GM21619 (cell line): Measurements from ENCODE around the gene TEKT3.

ENCODE experiments used
- ATAC-seq: cut with Tn5 transposase; IDR thresholded peaks from one replicate; pipeline ENCODE4 v1.9.1; 2021; ENCODE audit not compliant: unreplicated experiment

The TEKT3 gene

DNA sequence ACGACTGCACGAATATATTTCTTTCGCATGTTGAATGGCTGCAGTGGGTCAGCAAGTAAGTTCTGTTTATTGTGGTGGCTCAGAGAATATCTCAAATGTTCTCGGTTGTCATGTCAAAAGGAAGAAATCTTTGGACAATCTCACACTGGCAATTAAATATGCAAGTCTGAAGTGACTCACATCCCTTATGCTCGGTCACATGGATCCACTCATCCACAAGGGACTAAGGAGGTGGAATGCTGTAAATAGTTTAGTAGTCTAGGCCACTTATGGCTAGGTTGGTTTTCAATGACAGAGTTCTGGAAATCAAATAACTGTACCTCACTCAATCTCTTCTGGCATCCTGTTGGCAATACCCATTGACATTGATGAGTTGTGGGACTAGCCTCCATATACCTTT lies 43.2 kb downstream of the TEKT3 start:
- no peak for ATAC-seq

DNA sequence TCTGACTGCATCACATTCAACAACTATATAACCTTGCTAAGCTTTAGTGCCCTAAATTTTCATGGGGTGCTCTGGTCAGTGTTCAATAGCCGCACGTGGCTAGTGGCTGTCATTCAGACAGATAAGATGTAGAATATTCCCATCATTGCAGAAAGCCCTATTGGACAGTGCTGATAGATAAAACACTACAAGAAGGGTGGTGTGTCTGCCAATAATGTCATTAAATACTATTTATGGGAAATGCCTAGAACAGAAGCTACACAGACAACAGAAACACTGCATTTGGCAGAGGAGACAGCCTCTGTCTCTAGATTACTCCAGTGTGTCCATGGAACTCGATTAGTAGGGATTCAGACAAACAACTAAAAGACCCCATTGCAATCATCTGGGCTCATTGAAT lies 47.8 kb downstream of the TEKT3 start:
- no peak for ATAC-seq

DNA sequence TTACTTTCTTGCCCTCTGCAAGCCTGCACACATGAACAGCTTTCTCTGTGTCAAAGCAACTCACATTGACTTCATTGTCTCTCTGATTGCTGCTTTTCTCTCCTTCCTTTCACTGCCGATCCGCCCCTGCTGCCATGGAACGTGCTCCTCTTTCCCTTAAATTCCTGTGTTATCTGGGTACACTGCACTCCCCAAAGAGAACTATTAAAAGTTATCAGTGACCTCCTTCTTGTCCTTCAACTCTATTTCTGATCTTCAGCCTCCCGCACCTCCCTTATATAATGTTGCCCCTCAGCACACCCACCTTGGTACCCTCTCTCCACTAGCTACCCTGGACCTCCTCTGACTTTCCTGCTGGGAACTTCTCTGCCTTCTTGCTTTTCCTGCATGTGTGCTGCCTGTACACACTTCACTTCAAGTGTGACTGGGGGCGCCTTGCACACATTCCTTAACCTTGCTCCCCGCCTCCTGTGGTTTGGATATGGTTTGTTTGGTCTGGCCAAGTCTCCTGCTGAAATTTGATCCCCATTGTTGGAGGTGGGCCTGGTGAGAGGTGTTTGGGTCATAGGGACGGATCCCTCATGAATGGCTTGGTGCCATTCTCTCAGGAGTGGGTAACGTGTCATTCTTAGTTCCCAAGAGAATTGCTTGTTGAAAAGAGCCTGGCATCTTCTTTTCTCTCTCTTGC lies 49.6 kb downstream of the TEKT3 start:
- no peak for ATAC-seq

DNA sequence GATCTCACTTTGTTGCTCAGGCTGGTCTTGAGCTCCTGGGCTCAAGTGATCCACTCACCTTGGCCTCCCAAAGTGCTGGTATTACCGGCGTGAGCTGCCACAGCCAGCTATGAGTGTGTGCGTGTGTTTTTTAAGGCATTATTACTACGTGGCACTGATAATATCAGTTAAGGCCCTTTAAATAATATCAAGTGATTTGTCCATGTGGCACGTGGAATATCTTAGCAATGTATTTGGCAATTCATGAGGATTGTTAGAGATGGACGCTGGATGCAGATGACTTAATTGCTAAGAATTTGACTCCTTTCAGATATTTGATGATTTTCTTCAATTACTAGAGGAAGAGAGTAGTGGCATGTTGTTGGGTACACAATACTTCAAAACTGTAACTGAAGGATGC lies 50.8 kb downstream of the TEKT3 start:
- ATAC-seq = no peak

DNA sequence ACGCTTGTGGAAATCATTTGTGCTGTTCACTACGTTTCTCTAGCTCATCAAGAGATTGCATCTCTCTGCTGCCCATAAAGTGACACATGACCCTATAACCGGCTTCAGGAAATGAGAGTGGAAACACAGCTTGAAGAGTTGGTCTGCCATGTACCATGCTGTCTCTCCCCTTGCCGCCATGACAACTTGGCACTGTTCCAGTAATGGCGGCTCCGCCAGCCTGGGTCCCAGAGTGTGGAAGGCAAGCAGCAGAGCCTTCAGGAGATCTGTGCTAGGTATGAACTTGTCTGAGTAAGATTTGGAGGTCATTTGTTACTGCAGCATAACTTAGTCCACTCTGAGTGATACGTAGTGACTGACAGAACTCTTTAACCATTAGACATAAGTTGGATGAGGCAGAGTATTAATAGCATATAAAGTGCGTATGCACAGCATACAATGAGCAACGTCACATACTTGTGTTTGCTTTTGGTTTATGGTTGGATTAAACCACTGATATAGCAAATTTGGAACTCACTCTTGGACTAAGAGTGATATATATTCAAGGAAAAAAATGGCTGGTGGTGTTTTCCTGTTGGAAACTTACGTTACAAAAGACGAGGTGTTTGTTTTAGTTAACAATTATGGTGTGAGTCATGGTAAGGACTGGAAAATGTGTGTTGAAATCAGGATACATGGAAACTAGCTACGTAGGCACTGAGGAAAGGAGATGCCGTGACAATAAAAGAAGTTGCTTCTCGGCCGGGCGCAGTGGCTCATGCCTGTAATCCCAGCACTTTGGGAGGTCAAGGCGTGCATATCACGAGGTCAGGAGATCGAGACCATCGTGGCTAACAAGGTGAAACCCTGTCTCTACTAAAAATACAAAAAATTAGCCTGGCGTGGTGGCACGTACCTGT lies 51.9 kb downstream of the TEKT3 start:
- no peak for ATAC-seq

DNA sequence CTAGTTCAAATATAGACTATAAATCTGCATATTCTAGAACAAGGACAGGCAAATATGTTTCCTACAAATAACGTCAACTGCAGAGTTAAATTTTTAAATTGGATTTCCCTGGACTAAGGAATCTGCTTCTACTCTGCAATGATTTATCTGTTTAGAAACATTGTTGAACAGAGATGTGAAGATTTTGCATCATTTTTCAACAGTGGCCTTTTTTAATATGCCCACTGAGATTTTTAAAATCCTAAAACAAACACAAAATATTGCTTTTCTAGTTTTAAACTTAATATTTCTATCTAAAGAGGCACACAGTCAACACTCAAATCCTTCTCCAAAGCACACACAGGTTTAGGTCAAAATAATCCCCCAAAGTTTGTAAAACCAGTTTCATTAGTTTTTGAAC lies 52.5 kb downstream of the TEKT3 start:
- ATAC-seq = no peak

DNA sequence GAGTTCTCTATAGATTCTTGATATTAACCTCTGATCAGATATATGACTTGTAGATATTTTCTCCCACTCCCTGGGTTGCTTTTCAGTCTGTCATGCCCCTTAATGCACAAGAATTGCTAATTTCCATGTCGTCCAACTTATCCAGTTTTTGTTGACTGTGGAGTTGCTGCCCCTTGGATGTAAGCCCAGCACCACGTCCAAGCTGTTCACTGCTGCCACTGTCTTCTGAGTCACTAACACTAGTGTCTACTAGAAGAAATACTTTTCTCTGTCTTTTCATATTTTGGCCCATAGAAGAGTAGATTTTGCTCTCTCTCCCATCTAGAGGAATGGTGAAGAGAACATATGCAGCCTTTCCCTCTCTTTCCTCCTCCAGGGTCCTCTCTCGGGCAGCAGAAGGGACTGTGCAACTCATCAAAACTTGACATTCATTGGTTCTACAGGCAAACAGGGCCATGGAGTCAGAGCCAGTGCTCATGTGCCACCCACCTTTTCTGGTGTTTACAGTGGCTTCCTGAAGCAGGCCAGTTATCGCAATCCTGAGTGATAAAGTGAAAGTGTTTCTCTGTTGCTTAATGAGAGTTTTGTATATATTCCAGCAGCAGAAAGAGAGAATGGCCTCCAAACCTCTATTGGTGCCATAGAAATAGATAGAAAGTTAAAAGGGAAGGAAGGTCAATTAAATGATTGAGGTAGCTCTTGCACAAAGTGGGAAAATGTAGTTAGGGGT lies 53.7 kb downstream of the TEKT3 start:
- ATAC-seq = no peak

DNA sequence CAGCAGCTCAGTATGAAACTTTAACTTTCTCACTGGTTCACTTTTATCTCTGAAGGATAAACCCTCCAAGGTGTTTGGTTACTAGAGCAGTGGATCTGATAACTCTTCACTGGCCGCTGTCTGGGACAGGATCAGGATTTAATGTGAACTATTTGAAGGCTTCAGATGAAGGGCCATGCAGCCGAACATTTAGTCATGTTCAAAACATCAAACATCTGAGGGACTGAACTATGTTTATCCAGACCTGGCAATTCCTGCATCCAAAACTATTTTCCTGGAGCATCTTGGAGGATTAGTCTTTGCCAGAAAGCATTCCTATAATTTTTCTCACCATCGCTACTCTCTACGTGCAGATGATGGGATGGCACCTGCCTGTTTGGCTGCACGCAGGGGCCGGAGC lies 55.9 kb downstream of the TEKT3 start:
- ATAC-seq = no peak

DNA sequence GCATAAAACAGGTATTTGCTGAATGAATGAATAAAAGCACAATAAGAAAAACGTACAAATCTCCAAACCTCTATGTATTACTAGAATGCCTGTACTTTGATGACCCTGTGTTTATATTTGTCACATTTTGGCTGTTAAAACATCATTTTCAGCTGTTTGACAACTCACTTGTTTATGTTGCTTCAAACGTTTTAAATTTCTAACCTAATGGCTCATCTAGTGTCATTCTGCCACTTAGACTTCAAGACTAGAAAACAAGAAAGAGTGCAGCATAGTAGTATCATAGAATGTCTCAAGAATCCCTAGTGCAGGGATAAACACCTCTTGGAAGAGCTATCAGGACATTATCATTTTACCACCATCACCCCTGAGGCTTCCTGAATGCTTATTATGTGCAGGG lies 56.9 kb downstream of the TEKT3 start:
- ATAC-seq = no peak

DNA sequence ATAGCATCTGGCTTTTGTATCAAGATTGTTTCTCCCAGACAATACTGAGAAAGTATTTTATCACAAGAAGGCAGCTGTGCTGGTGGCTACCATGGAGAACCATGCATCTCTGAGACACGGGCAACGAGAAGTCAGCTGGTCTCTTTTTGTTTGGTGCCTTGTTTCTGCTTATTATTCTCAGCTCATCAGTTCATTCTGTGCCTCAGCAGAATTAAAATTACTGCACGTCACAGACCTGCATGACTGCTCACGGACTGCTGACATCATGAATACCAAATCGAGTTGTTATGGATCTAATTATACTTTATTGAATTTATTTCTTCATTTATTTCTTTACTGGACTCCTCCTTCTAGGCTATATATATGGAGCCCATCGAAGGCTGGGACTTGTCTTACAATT lies 57.3 kb downstream of the TEKT3 start:
- ATAC-seq = no peak

DNA sequence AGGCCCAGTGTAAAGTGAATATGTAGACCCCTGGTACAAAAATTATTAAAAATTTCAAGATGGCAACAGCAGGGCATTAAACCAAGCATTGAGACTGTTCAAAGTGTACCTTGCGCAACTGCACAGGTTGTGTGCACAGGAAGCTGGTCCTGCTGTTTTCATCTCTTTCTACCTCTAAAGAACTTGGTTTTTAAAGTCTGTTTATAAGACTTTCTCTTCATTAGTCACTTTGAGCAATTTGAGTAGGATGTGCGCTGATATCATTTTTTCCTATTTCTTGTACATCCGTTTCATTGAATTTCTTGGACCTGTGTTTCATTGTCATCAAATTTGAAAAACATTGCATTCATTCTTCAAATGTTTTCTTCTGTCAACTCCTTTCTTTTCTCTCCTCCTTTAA lies 59.5 kb downstream of the TEKT3 start:
- no peak for ATAC-seq

DNA sequence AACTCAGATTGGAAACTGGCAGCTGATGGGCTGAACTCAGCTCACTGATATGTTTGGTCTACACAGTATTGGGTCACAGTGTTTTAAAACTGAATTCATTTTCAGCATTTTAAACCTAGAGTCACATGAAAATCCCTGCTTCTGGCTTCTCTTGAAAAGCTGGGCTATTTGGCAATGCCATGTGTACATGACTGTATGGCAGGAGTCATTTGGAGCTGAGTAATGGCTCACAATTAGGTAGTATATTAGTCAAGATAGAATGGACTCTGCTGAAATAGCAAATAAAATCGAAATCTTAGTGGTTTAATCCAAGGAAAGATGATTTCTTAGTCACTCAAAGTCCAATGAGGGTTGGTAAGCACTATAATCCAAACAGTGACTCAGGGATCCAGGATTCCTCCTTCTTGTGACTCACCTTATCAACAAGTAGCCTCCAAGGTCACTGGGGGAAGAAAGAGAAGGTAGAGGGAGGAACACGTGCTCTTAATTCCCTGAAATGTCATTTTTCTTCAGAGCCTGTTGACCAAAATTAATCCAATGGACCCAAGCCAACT lies 62.4 kb downstream of the TEKT3 start:
- no peak for ATAC-seq

DNA sequence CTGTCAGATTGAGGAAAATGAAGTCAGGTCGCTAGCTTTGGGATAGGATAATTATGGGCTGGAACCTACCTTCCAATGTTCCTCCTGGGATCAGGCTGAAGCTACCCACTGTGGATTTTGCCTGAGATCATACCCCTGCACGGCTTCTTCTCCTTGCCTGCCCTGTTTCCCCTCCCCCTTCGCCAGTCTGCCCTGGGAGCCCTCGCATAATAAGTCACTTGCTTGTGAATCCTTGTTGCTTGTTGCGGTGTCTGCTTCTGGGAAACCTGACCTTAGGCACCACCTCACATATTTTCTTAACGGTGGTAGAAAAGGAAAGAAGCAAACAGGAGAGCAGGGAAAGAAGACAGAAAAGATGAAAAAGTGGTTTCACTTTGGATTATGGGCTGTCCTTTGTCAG lies 63.0 kb downstream of the TEKT3 start:
- no peak for ATAC-seq

DNA sequence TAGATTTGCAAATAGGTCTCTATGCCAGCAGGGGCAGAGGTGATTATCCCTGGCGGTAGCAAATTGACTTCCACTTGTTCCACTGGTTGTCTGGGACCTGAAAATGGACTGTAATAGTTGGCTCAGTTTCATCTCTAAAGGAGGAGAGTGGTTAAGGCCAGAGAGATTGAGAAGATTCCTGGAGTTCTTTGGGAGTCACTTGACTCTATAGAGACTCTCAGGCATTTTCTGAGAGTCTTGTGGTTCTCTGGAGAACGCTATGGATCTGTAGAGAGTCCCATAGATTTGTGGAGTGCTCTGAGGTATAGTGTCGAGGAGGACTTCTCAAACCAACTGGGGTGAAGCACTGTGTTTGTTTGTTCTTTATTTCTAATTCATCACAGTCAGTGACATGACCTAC lies 67.4 kb downstream of the TEKT3 start:
- no peak for ATAC-seq

DNA sequence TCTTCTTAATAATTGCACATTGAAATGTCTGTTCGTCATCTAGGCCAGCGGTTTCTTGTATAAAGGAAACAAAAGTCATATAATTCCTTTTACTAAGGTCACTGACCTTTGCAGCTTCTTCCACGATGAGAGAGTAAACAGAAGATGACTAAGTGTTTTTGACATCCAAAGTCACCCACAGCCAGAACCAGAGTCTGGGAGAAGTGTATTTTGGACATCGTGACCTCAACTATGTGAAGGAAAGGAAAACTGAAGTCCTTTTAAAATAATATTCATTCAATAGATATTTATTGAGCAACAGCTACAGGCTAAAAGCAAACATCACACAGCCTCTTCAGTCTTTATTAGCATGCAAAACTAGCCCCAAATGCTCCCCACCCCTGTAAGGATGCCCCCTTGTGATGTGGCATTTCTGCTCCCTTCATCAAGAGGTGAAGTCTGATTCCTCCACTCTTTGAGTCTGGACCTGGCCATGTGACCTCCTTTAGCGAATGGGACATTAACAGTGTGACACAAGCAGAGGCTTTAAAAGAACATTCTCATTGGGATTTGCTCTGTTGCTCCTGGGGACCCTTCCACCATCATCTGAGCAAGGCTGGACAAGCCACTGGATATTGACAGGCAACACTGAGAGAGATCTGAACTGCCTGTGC lies 68.1 kb downstream of the TEKT3 start:
- ATAC-seq = no peak

DNA sequence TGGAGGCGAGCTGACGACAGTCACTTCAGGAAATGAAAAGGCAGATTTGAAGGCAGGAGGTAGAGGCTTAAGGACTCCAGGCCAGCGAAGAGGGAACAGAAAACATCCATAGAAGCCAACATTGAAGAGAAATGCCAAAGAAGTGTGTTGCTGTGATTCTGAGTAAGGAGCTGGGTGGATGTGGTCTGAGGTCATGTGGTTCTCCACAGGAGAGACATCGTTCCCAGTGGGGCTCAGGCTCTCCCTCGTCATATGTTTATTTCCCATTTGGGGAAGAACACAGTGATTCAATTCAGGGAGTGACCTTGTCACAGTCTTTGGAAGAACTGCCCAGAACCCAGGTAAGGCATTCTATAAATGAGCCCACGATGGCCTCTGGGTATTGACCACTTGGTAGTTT lies 69.7 kb downstream of the TEKT3 start:
- no peak for ATAC-seq

DNA sequence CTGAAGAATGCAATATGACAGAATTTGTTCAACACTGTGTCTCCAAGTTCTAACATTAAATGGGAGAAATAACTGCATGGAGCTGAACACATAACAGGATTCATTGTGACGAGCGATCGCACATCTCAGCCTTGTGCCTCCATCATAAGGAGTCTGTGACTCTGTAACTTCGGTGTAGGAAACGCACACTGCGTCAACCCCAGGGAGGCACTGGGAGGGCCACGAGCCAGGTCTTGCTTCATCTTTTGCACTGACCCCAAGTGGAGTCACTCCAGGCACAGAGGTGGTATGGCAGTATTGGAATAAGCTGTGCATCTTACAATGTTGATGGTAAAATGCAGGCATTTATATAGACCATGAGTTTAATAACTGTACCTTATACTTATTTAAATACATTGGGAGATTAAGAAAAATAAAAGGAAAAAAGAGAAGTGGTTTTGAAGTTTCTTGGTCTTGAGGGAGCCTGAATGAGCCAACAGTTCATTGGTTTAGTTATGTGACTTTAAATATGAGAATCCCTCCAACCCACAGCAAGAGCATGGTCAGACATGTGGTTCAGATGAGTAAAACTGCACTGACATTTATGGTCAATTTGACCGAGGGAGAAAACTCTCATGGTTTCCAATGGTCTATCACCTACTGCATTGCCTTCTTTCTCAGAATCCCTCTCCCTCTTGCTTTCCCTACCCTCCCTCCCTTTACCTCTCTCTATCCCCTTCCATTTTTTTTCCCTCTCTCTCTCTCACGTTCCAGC lies 70.6 kb downstream of the TEKT3 start:
- no peak for ATAC-seq

DNA sequence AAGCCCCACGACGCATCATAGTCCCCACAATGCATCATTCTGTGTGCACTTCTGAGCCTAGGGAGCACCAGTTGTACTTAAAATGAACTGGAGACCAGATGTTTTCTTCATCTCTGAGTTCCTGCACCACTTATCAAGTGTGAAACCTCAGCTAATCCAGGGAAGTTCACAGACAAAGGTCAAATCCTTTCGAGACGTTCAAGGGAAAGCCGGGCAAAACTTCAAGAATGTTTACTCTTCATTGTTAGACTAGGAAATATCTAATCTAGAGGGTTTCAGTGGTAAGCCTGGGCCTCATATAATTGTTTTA lies 71.7 kb downstream of the TEKT3 start:
- ATAC-seq = no peak

DNA sequence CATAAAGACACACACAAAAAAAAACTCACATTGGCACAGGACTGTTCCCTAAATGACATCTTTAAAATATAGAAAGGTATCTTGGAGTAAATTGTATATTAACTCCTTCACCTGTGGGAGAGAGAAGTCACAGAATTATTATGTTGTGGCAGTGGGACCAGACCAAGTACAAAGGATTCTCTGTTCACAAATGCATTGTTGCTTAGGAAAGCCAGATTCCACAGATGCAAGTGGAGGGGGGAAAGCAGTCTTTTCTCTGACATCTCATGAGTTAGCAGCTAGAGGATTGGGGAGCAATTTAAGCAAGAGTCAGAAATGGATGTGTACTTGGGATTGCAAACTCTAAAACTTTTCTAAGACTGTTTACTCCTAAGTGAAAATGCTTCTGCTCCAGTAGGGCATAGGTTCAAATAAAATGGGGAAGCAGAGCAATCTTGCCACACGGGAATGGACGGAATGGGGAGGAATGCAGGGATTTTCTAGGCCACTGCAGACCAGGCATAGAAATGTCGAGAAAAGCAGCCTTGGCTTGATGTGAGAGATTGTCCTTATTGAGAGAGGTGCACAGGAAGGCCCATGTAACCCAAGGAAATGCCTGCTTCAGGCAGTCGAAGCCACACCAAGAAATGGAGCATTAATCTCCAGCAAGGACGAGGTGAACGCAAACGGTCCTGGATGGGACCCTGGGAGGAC lies 72.2 kb downstream of the TEKT3 start:
- no peak for ATAC-seq

DNA sequence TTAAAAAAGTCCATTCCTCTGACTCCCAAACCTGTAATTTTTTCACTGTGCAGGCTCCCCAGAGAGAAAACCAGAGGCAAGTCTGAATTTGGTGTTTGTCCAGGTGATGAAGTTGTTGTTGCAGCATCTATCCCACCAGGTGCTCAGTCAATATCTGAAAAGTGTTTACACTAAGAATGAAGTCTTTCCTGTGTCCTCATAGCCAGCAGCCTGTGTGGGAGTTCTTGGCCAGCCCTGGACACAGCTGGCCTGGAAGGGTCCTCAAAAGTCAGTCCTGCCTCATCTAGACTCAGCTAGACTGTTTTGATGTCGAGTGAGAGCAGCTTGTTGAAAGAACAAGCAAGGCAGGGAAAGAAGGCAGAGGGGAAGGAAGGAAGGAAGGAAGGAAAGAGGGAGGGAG lies 72.9 kb downstream of the TEKT3 start:
- ATAC-seq = no peak
